Measurements from ENCODE around the gene PFDN5.

Gene PFDN5

GRCh38 chr12:53258541-53259539 lies 36.5 kb upstream of the PFDN5 start:
- DNase-seq (ENCODE audit: low read depth, low spot score): no peak
- in situ Hi-C loops (cut with HindIII; ENCODE audit: low sequenced_read_pairs): no loop called here
- no peak overlapping the region for H3K4me3 ChIP-seq (ENCODE audit: low read depth, low read length)
- no peak for TF ChIP-seq CTCF (IDR thresholded peaks at IDR 0.05; ENCODE audit: low read depth, low read length)

- no peak for TF ChIP-seq CTCF (IDR thresholded peaks at IDR 0.05; ENCODE audit: low read depth, low read length)
- DNase-seq (ENCODE audit: low read depth, low spot score): no peak
- in situ Hi-C loops (cut with HindIII; ENCODE audit: low sequenced_read_pairs): no loop called here
- no peak overlapping the region for H3K4me3 ChIP-seq (ENCODE audit: low read depth, low read length)
Measured at GRCh38 chr12:53259891-53260290, 35.5 kb upstream of the PFDN5 start.

GRCh38 chr12:53265783-53266182 lies 29.6 kb upstream of the PFDN5 start:
- in situ Hi-C loops (cut with HindIII; ENCODE audit: low sequenced_read_pairs): no loop called here
- no peak for TF ChIP-seq CTCF (IDR thresholded peaks at IDR 0.05; ENCODE audit: low read depth, low read length)
- DNase-seq (ENCODE audit: low read depth, low spot score): no peak
- no peak overlapping the region for H3K4me3 ChIP-seq (ENCODE audit: low read depth, low read length)

- no peak for DNase-seq (ENCODE audit: low read depth, low spot score)
- TF ChIP-seq CTCF (IDR thresholded peaks at IDR 0.05; ENCODE audit: low read depth, low read length): no peak
- in situ Hi-C loops (cut with HindIII; ENCODE audit: low sequenced_read_pairs): no loop called here
- peak overlapping the region; percentile 69 for H3K4me3 ChIP-seq (ENCODE audit: low read depth, low read length)
Measured at GRCh38 chr12:53267306-53267998, 27.9 kb upstream of the PFDN5 start.

GRCh38 chr12:53267999-53268629 lies 27.2 kb upstream of the PFDN5 start, which contains the start of gene ESPL1:
Gene ESPL1, plus strand, starts transcription at chr12:53268299. Its CDS starts 468 bp downstream, at chr12:53268767.
- DNase-seq (ENCODE audit: low read depth, low spot score): peak; percentile 77
- TF ChIP-seq CTCF (IDR thresholded peaks at IDR 0.05; ENCODE audit: low read depth, low read length): peak; percentile 25
- in situ Hi-C loops (cut with HindIII; ENCODE audit: low sequenced_read_pairs): no loop called here
- peak within 1 kb of the TSS; percentile 69 for H3K4me3 ChIP-seq (ENCODE audit: low read depth, low read length)

All from astrocyte of the spinal cord (primary cell).